H1 (cell line): ENCODE data around the gene PPFIBP2. TPM values are rescaled to one million over a fixed set of nuclear protein-coding genes. Genes with fewer than 3 reads are reported as not detected.

ENCODE experiments used
- CTCF ChIA-PET: fragments of 300-600 bp; sonication (Branson Sonifier 250); formaldehyde crosslinking; loops from one replicate; lab custom pipeline; 2021; ENCODE audit not compliant: partially characterized antibody; lab: Charles Lee
- POLR2A ChIA-PET: fragments of 300-600 bp; sonication (Branson Sonifier 250); formaldehyde crosslinking; loops from one replicate; lab custom pipeline; 2021; ENCODE audit warnings: inconsistent platforms; ENCODE audit not compliant: partially characterized antibody; lab: Charles Lee
- DNase-seq, 2 experiments: peaks; one replicate each; pipeline versions ENCODE4 v3.0.0 to v3.0.0-alpha.2; 2010 to 2022; ENCODE audit warnings: low spot score in 2 of 2, low read depth in 1 of 2, mixed read lengths in 1 of 2
- FAIRE-seq: peaks from 2 replicates; lab custom pipeline; 2011; peaks lifted over from hg19 to GRCh38; lab: Jason Lieb, UNC
- H2AFZ ChIP-seq: 2 replicates; pipeline ENCODE4 v1.8.1; 2012; ENCODE audit warnings: low read length, inconsistent platforms
- H2AK5ac ChIP-seq: 2 replicates; pipeline ENCODE4 v1.6.1; 2013; ENCODE audit warnings: low read depth, low read length
- H2BK120ac ChIP-seq: replicated peaks from 2 replicates; pipeline ENCODE3; 2013; ENCODE audit warnings: low read depth, low read length, inconsistent platforms
- H2BK12ac ChIP-seq: 2 replicates; pipeline ENCODE4 v1.6.1; 2013; ENCODE audit warnings: low read depth, low read length
- H2BK15ac ChIP-seq: 2 replicates; pipeline ENCODE4 v1.6.1; 2013; ENCODE audit warnings: low read length
- H2BK20ac ChIP-seq: 2 replicates; pipeline ENCODE4 v1.6.1; 2013; ENCODE audit warnings: low read length
- H2BK5ac ChIP-seq: 2 replicates; pipeline ENCODE4 v1.6.1; 2013; ENCODE audit warnings: low read depth, low read length
- H3K14ac ChIP-seq: 2 replicates; pipeline ENCODE4 v1.6.1; 2013; ENCODE audit warnings: inconsistent platforms; ENCODE audit not compliant: insufficient read length
- H3K18ac ChIP-seq: 2 replicates; pipeline ENCODE4 v1.6.1; 2013; ENCODE audit warnings: low read length; ENCODE audit errors: extremely low read depth
- H3K23ac ChIP-seq: 2 replicates; pipeline ENCODE4 v1.6.1; 2013; ENCODE audit warnings: inconsistent platforms; ENCODE audit not compliant: insufficient read length
- H3K23me2 ChIP-seq: 2 replicates; pipeline ENCODE4 v1.6.1; 2013; ENCODE audit warnings: low read depth, low read length
- H3K27ac ChIP-seq: 2 replicates; pipeline ENCODE4 v1.6.1; 2011; ENCODE audit warnings: low read depth, low read length, inconsistent platforms
- H3K27me3 ChIP-seq, 4 experiments: replicated peaks in 1 of 4; 1 replicate in 1 of 4; 2 replicates in 3 of 4; pipeline versions ENCODE4 v1.6.1 to v1.8.1; 2011 to 2013; ENCODE audit warnings: low read length in 3 of 4, mild to moderate bottlenecking in 3 of 4, inconsistent platforms in 2 of 4, mixed read lengths in 2 of 4, moderate library complexity in 1 of 4; ENCODE audit not compliant: control insufficient read depth in 3 of 4, insufficient read depth in 3 of 4; ENCODE audit errors: extremely low read depth in 1 of 4
- H3K36me3 ChIP-seq, 4 experiments: 2 replicates each; pipeline versions ENCODE4 v1.6.1 to v1.8.1; 2011 to 2013; ENCODE audit warnings: mild to moderate bottlenecking in 4 of 4, low read length in 3 of 4, moderate library complexity in 2 of 4, control low read depth in 1 of 4, inconsistent platforms in 1 of 4; ENCODE audit not compliant: insufficient read depth in 4 of 4, control insufficient read depth in 2 of 4
- H3K4ac ChIP-seq: replicated peaks from 2 replicates; pipeline ENCODE3; 2013; ENCODE audit warnings: low read length, low read depth, mixed read lengths, inconsistent platforms; ENCODE audit not compliant: insufficient read length
- H3K4me1 ChIP-seq, 4 experiments: replicated peaks in 1 of 4; 1 replicate in 1 of 4; 2 replicates in 3 of 4; pipeline versions ENCODE4 v1.6.1 to v1.8.1; 2011 to 2013; ENCODE audit warnings: low read length in 3 of 4, inconsistent platforms in 2 of 4, mixed read lengths in 1 of 4; ENCODE audit not compliant: insufficient read depth in 4 of 4, control insufficient read depth in 3 of 4
- H3K4me2 ChIP-seq, 2 experiments: 2 replicates each; pipeline versions ENCODE4 v1.6.1 to v1.8.1; 2011 to 2013; ENCODE audit warnings: low read depth in 2 of 2, low read length in 2 of 2, control low read depth in 1 of 2, inconsistent platforms in 1 of 2, mild to moderate bottlenecking in 1 of 2; ENCODE audit not compliant: insufficient read depth in 1 of 2
- H3K4me3 ChIP-seq, 4 experiments: fragments of 200-600, 300-600 bp in 1 of 4; sonication (generic), shearing (Covaris generic), sonication (Bioruptor Twin) in 1 of 4; 2 replicates each; pipeline versions ENCODE4 v1.5.1 to v1.8.1; 2011 to 2016; ENCODE audit warnings: low read length in 4 of 4, low read depth in 3 of 4, control low read depth in 2 of 4, inconsistent platforms in 2 of 4, mild to moderate bottlenecking in 2 of 4, mixed read lengths in 1 of 4, moderate library complexity in 1 of 4; ENCODE audit not compliant: insufficient read depth in 2 of 4; ENCODE audit errors: extremely low read depth in 1 of 4
- H3K56ac ChIP-seq: replicated peaks from 2 replicates; pipeline ENCODE3; 2013; ENCODE audit warnings: low read depth, mild to moderate bottlenecking, mixed read lengths, low read length, inconsistent platforms; ENCODE audit not compliant: insufficient read length
- H3K79me1 ChIP-seq: 2 replicates; pipeline ENCODE4 v1.6.1; 2013; ENCODE audit warnings: low read depth, low read length, control low read depth
- H3K79me2 ChIP-seq, 2 experiments: 2 replicates each; pipeline versions ENCODE4 v1.6.1 to v1.8.1; 2012 to 2013; ENCODE audit warnings: low read length in 2 of 2, mild to moderate bottlenecking in 2 of 2, inconsistent platforms in 1 of 2; ENCODE audit not compliant: insufficient read depth in 2 of 2, control insufficient read depth in 1 of 2
- H3K9ac ChIP-seq, 4 experiments: replicated peaks in 1 of 4; 1 replicate in 1 of 4; 2 replicates in 3 of 4; pipeline versions ENCODE4 v1.6.1 to v1.8.1; 2011 to 2013; ENCODE audit warnings: low read depth in 3 of 4, low read length in 3 of 4, control low read depth in 2 of 4, mild to moderate bottlenecking in 2 of 4, moderate library complexity in 2 of 4, inconsistent platforms in 1 of 4; ENCODE audit errors: extremely low read depth in 1 of 4
- H3K9me3 ChIP-seq, 2 experiments: 2 replicates each; pipeline versions ENCODE4 v1.6.1 to v1.8.1; 2012 to 2013; ENCODE audit warnings: mild to moderate bottlenecking in 2 of 2, moderate library complexity in 2 of 2, control low read depth in 1 of 2, inconsistent platforms in 1 of 2, low read depth in 1 of 2, low read length in 1 of 2, mixed read lengths in 1 of 2; ENCODE audit not compliant: insufficient read depth in 2 of 2
- H4K20me1 ChIP-seq, 2 experiments: replicated peaks in 1 of 2; 2 replicates each; pipeline versions ENCODE3 to v1.8.1; 2011 to 2013; ENCODE audit warnings: inconsistent platforms in 2 of 2, low read length in 2 of 2, mild to moderate bottlenecking in 1 of 2; ENCODE audit not compliant: insufficient read depth in 2 of 2, control insufficient read depth in 1 of 2
- H4K5ac ChIP-seq: 2 replicates; pipeline ENCODE4 v1.6.1; 2013; ENCODE audit warnings: low read length, low read depth, mixed read lengths, inconsistent platforms; ENCODE audit not compliant: insufficient read length
- H4K8ac ChIP-seq: 2 replicates; pipeline ENCODE4 v1.8.0; 2013; ENCODE audit warnings: mild to moderate bottlenecking, moderate library complexity, low read length, inconsistent platforms; ENCODE audit not compliant: insufficient read depth; ENCODE audit errors: extremely low read depth
- H4K91ac ChIP-seq: replicated peaks from 2 replicates; pipeline ENCODE3; 2013; ENCODE audit warnings: low read length, mixed read lengths, inconsistent platforms; ENCODE audit not compliant: insufficient read length
- BCL11A ChIP-seq, 2 experiments: IDR thresholded peaks; one replicate each; pipeline ENCODE4 v1.6.1; 2011; ENCODE audit warnings: low read depth in 2 of 2, low read length in 2 of 2, mild to moderate bottlenecking in 2 of 2
- BRCA1 ChIP-seq: IDR thresholded peaks from 2 replicates; pipeline ENCODE4 v1.6.1; 2012; ENCODE audit warnings: low read depth, low read length, improper control_type of control experiment
- KDM5A ChIP-seq: fragments of 200-600 bp; IDR thresholded peaks from 2 replicates; pipeline ENCODE4 v1.7.1; 2012; ENCODE audit warnings: mild to moderate bottlenecking, low read length, inconsistent platforms, mixed read lengths
- POU5F1 ChIP-seq: IDR thresholded peaks from 2 replicates; pipeline ENCODE4 v1.6.1; 2011; ENCODE audit warnings: low read depth, mild to moderate bottlenecking, low read length, moderate library complexity
- RAD21 ChIP-seq, 2 experiments: IDR thresholded peaks in 1 of 2; conservative IDR thresholded peaks in 1 of 2; 2 replicates each; pipeline ENCODE4 v1.6.1; 2011; ENCODE audit warnings: low read depth in 2 of 2, low read length in 2 of 2, improper control_type of control experiment in 1 of 2, inconsistent platforms in 1 of 2, mild to moderate bottlenecking in 1 of 2, moderate library complexity in 1 of 2
- RBBP5 ChIP-seq: IDR thresholded peaks from 2 replicates; pipeline ENCODE4 v1.7.1; 2012; ENCODE audit warnings: low read depth, mild to moderate bottlenecking, inconsistent platforms, low read length, moderate library complexity, borderline replicate concordance
- SAP30 ChIP-seq: fragments of 300-600 bp; sonication (generic); IDR thresholded peaks from 2 replicates; pipeline ENCODE4 v1.7.1; 2012; ENCODE audit warnings: low read length, moderate library complexity, mild to moderate bottlenecking, inconsistent platforms; ENCODE audit not compliant: insufficient read depth, insufficient replicate concordance
- SP1 ChIP-seq: IDR thresholded peaks from 2 replicates; pipeline ENCODE4 v1.6.1; 2011; ENCODE audit warnings: low read depth, low read length
- TEAD4 ChIP-seq: IDR thresholded peaks from 2 replicates; pipeline ENCODE4 v1.6.1; 2012; ENCODE audit warnings: low read depth, low read length, inconsistent platforms, mixed read lengths
- WGBS, 2 experiments: shearing (Covaris generic) in 1 of 2; methylation state at CpG; one replicate each; pipeline versions ENCODE4 v1.1.6 to v1.1.7; 2013 to 2015; ENCODE audit warnings: low lambda C conversion rate in 2 of 2, mixed read lengths in 2 of 2, inconsistent platforms in 1 of 2, low coverage in 1 of 2, missing lambda C conversion rate in 1 of 2; ENCODE audit not compliant: insufficient replicate concordance in 2 of 2, insufficient coverage in 1 of 2, insufficient read length in 1 of 2; ENCODE audit errors: extremely low coverage in 1 of 2, missing lambda C conversion rate in 1 of 2; 5-methylcytosine and 5-hydroxymethylcytosine counted together
- polyA plus RNA-seq, 7 experiments: library from polyadenylated mRNA; depleted of rRNA in 3 of 7; stranded (reverse) in 5 of 7; unstranded in 2 of 7; fragments of >200 nt in 5 of 7; fragments of 200-250 nt in 2 of 7; gene quantifications; 1 replicate in 5 of 7; 2 replicates in 1 of 7; 4 replicates in 1 of 7; pipeline versions ENCODE4 v1.2.1 to v1.2.3, GENCODE V29; 2011 to 2013; ENCODE audit warnings: missing spikeins in 2 of 7, mixed read lengths in 2 of 7
- total RNA-seq: library from RNA; stranded (reverse); fragmentation: NEBNext Ultra II Directional; extraction: Animal tissue kit (Norgen Biotek cat#: 25700); gene quantifications from 2 replicates; pipeline ENCODE4 v1.2.1, GENCODE V29; 2021

The PPFIBP2 gene
- total and polyA plus RNA-seq, 2 of the 8 experiments (the other 6 are each of a cell fraction or from before 2014, with no cell fraction given), result 5.5 to 9.8 TPM

DNA sequence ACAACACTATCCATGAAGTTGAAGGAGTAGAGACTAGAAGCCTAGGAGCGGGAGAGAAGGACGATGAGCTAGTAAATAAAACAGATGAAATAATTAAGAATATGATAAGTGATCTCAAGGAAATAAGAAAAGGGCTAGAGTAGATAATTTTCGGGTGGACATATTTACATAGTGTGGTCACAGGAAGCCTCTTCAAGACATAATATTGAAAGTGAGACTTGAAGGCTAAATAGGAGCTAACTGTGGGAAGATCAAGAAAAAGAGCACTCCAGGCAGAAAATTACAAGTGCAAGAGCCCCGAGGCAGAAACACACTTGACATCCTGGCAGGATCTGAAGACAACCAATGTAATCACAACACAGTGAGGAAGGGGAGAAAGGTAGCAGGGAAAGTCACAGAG, 11.9 kb upstream of the PPFIBP2 start:
- Histone ChIP-seq H3K27ac (no peak overlapping the region), H3K14ac (no peak overlapping the region), H4K8ac (no peak overlapping the region), H3K79me2 (no peaks in the 10 kb centered on the region), H3K56ac (no peak overlapping the region), H3K9ac (no peak overlapping the region), H4K5ac (no peak overlapping the region), H2BK15ac (no peak overlapping the region), H3K9me3 (no peaks in the 10 kb centered on the region), H2BK120ac (no peak overlapping the region), H3K4me3 (no peak overlapping the region), H3K79me1 (no peaks in the 10 kb centered on the region), H4K20me1 (no peaks in the 10 kb centered on the region), H2BK20ac (no peak overlapping the region), H2BK12ac (no peak overlapping the region), H3K23ac (no peak overlapping the region), H2AK5ac (no peak overlapping the region), H3K36me3 (no peaks in the 10 kb centered on the region), H3K27me3 (peaks cover 0 to 1% (median 0%) of the 10 kb centered on the region in 4 experiments; a peak in 1 of 7 replicates), H3K4me1 (peaks cover 0 to 5% (median 2%) of the 10 kb centered on the region in 4 experiments; a peak in 2 of 7 replicates), H3K4ac (no peak overlapping the region), H4K91ac (no peak overlapping the region), H3K4me2 (no peak overlapping the region), H3K18ac (no peak overlapping the region), H3K23me2 (no peaks in the 10 kb centered on the region), H2AFZ (no peak overlapping the region), H2BK5ac (no peak overlapping the region)
- FAIRE-seq (no peak), DNase-seq (no peak)
- 83% methylated on average over 4 of the region's 4 CpGs; no CpG with 5 or more reads in 1 of the 2 experiments for WGBS, 2 experiments
- TF ChIP-seq KDM5A (no peak), RBBP5 (no peak), SAP30 (no peak), SP1 (no peak), TEAD4 (no peak), POU5F1 (no peak), BRCA1 (no peak), BCL11A (IDR thresholded peaks at IDR 0.05; ENCODE audit: low read depth in 2 of 2, low read length in 2 of 2) (no peak), RAD21 (IDR thresholded peaks at IDR 0.05 in 1 of 2, conservative IDR thresholded peaks at IDR 0.05 in 1 of 2; ENCODE audit: low read depth in 2 of 2, low read length in 2 of 2) (no peak)
- POLR2A ChIA-PET, result no interaction called here
- CTCF ChIA-PET, result interaction anchor here (0.8 to 1.9 kb wide), 2 partner anchors 12 to 156 kb away, joined by 3 to 8 read pairs; no protein-coding TSS in a partner anchor
